A673 (cell line): ENCODE measurements around the gene NLRC5. TPM values are rescaled to one million over a fixed set of nuclear protein-coding genes. Genes with fewer than 3 reads are reported as not detected.
A peak's percentile ranks its signal among the peaks of the same experiment; 100 is the strongest.

ENCODE experiments used
- BruUV-seq: library from RNA; stranded (reverse); fragments of 400-500 nt; replicated peaks from 2 replicates; lab custom pipeline; 2021; lab: Mats Ljungman, UMichigan
- CTCF ChIA-PET: fragments of 300-600 bp; sonication (Branson Sonifier 250); formaldehyde crosslinking; loops from one replicate; lab custom pipeline; 2022; ENCODE audit warnings: antibody characterized with exemption; lab: Charles Lee
- POLR2A ChIA-PET: fragments of 300-600 bp; sonication (Branson Sonifier 250); formaldehyde crosslinking; loops from one replicate; lab custom pipeline; 2022; ENCODE audit warnings: antibody characterized with exemption; ENCODE audit not compliant: low non-redundant PET; lab: Charles Lee
- DNase-seq: peaks from one replicate; pipeline ENCODE4 v3.0.0-alpha.2; 2015; ENCODE audit warnings: low spot score
- H3K27ac ChIP-seq: fragments of 200-600 bp; sonication (generic); 2 replicates; pipeline ENCODE4 v1.5.1; 2016; ENCODE audit warnings: mixed run types, low read depth, mild to moderate bottlenecking, mixed read lengths, antibody characterized with exemption, low read length; ENCODE audit not compliant: poor library complexity, severe bottlenecking
- H3K27me3 ChIP-seq: fragments of 200-600 bp; sonication (generic); replicated peaks from 2 replicates; pipeline ENCODE4 v1.6.1; 2017; ENCODE audit warnings: mixed run types, low read depth, mild to moderate bottlenecking, mixed read lengths, antibody characterized with exemption, low read length; ENCODE audit not compliant: insufficient read depth, poor library complexity
- H3K36me3 ChIP-seq: fragments of 200-600 bp; sonication (generic); 2 replicates; pipeline ENCODE4 v1.6.1; 2016; ENCODE audit warnings: mixed run types, mild to moderate bottlenecking, mixed read lengths, antibody characterized with exemption, low read length; ENCODE audit not compliant: insufficient read depth, poor library complexity, severe bottlenecking
- H3K4me1 ChIP-seq: fragments of 200-600 bp; sonication (generic); 2 replicates; pipeline ENCODE4 v1.6.1; 2017; ENCODE audit warnings: mixed run types, mild to moderate bottlenecking, mixed read lengths, antibody characterized with exemption, low read length; ENCODE audit not compliant: insufficient read depth, poor library complexity, severe bottlenecking
- H3K4me3 ChIP-seq: fragments of 200-600 bp; sonication (generic); 2 replicates; pipeline ENCODE4 v1.5.1; 2016; ENCODE audit warnings: low read depth, mixed run types, mild to moderate bottlenecking, mixed read lengths, low read length; ENCODE audit not compliant: poor library complexity, severe bottlenecking
- H3K9me3 ChIP-seq: fragments of 200-600 bp; sonication (generic); 2 replicates; pipeline ENCODE4 v1.6.1; 2016; ENCODE audit warnings: mixed run types, low read depth, mild to moderate bottlenecking, mixed read lengths, antibody characterized with exemption, low read length; ENCODE audit not compliant: poor library complexity, severe bottlenecking
- CTCF ChIP-seq: fragments of 300-800, 200-600 bp; sonication (generic); conservative IDR thresholded peaks from 2 replicates; pipeline ENCODE4 v1.5.1; 2017; ENCODE audit warnings: low read depth, mild to moderate bottlenecking, antibody characterized with exemption, low read length, moderate library complexity, mixed read lengths
- EZH2 ChIP-seq: fragments of 200-600 bp; sonication (generic); IDR thresholded peaks from 2 replicates; pipeline ENCODE4 v1.6.1; 2017; ENCODE audit warnings: borderline replicate concordance, low read depth, mild to moderate bottlenecking, mixed read lengths, antibody characterized with exemption, low read length; ENCODE audit not compliant: poor library complexity, severe bottlenecking
- intact Hi-C: fragments of 100-400 bp; cut with micrococcal nuclease; formaldehyde crosslinking; loops from one replicate; pipeline ENCODE4 v1.10.0; 2022; ENCODE audit not compliant: unreplicated experiment
- total RNA-seq: library from RNA; stranded (reverse); gene quantifications from 2 replicates; pipeline ENCODE4 v1.2.3, GENCODE V29; 2021

Gene NLRC5
- total RNA-seq, 1 experiment from 2014 or later, result 13.1 TPM

GRCh38 chr16:56950455-56950854, 38.9 kb upstream of the NLRC5 start:
- H3K9me3 ChIP-seq, result no peaks in the 10 kb centered on the region
- ChIA-PET POLR2A (no interaction called here), CTCF (interaction anchor here (1.1 kb wide), 1 partner anchor 157 kb away, joined by 6 read pairs; no protein-coding TSS in a partner anchor)
- DNase-seq, result no peak
- H3K4me1 ChIP-seq, result no peaks in the 10 kb centered on the region
- no peak overlapping the region for H3K4me3 ChIP-seq
- TF ChIP-seq EZH2, result no peak
- no peak for TF ChIP-seq CTCF
- no peak overlapping the region for H3K27ac ChIP-seq
- H3K36me3 ChIP-seq, result peaks cover 6% of the 10 kb centered on the region
- no TSS peak for BruUV-seq
- intact Hi-C loops, result loop anchor here (2.0 kb wide), 1 partner anchor 158 kb away; no protein-coding TSS in a partner anchor
- no peaks in the 10 kb centered on the region for H3K27me3 ChIP-seq

DNA sequence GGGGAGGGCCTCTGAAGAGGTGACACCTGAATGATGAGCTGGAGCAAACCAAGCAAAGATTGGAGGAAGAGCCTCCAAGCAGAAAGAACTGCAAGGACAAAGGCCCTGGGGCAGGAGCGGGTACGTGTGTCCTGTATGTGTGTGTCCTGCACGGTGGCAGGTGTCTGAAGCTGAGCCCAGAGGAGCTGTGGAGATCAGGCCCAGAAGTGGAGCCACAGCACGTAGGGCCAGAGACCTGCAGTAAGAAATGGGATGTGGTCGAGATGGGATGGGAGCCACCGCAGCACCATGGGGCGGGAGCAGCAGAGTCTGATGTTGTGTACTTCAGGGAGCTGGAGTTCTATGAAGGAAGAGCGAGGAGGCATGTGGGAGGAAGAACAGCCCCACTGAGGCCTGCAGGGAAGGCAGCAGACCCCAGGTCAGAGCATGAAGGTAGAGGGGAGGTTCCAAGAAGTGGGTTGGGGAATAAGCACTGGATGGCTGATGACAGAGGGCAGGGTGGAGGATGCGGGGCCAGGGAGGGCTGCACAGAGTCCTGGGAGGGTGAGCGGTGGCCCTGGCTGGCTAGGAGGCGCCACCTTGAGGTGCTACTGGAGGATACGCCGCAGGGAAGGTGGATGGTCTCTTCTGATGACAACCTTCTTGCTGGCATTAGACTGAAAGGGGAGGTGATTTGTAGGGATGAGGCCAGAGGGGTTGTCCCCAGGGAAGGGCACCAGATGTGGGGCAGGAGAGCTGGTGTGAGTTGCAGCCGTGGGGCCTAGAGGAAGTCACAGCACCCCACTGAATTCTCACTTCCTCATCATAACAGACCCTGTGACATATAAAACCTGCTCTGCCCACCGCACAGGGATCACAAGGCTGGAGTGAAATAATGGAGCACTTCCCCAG, 38.2 kb upstream of the NLRC5 start:
- peak; percentile 64 for DNase-seq
- intact Hi-C loops, result loop anchor here (1.0 to 2.0 kb wide), 2 partner anchors 84 to 158 kb away; no protein-coding TSS in a partner anchor
- no peak overlapping the region for H3K27ac ChIP-seq
- H3K4me1 ChIP-seq, result no peaks in the 10 kb centered on the region
- BruUV-seq, result no TSS peak
- no peaks in the 10 kb centered on the region for H3K27me3 ChIP-seq
- peaks cover 1% of the 10 kb centered on the region for H3K36me3 ChIP-seq
- ChIA-PET CTCF (interaction anchor here (0.6 to 1.1 kb wide), 2 partner anchors 82 to 158 kb away, joined by 6 read pairs; no protein-coding TSS in a partner anchor), POLR2A (interaction anchor here (0.7 kb wide), 1 partner anchor 17 kb away, joined by 3 read pairs; no protein-coding TSS in a partner anchor)
- no peaks in the 10 kb centered on the region for H3K9me3 ChIP-seq
- TF ChIP-seq CTCF (peak; percentile 77), EZH2 (no peak)
- H3K4me3 ChIP-seq, result no peak overlapping the region

DNA sequence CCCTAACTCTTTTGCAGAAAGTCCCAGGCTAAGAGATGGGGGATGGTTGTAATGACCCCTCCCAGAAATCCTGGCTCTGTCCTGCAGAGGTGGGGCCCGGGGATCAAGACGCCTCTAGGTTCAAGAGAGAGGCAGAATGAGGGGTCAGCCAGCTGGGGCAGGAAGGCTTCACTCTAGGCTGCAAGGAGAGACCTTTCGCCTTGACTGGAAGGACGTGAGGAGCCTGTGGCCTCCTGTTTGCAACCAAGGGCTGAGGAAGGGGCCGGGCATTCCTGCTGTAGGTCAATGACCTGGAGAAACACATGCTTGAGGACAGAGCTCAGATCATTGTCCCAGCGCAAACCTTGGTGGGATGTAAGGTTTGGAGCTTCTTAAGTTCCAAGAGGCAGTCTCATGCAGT, 36.4 kb upstream of the NLRC5 start:
- no peak for DNase-seq
- CTCF ChIA-PET, result no interaction called here
- intact Hi-C loops, result no loop called here
- no peaks in the 10 kb centered on the region for H3K9me3 ChIP-seq
- H3K36me3 ChIP-seq, result no peaks in the 10 kb centered on the region
- no peak overlapping the region for H3K4me3 ChIP-seq
- TF ChIP-seq CTCF (no peak), EZH2 (no peak)
- BruUV-seq, result no TSS peak
- POLR2A ChIA-PET, result no interaction called here
- H3K27ac ChIP-seq, result no peak overlapping the region
- no peaks in the 10 kb centered on the region for H3K4me1 ChIP-seq
- no peaks in the 10 kb centered on the region for H3K27me3 ChIP-seq
